ENCODE data around the gene MRPL9.
"Not testable (repeated sequence)": the region's sequence is repeated elsewhere in the genome, so short reads cannot be mapped to it uniquely, and the experiment has no call there.

MRPL9 gene

GRCh38 chr1:151737479-151737878 lies 25.8 kb downstream of the MRPL9 start:
- no peaks in the 10 kb centered on the region for H3K79me2 ChIP-seq (ENCODE audit: low read length)
- H3K4me3 ChIP-seq (ENCODE audit: low read length), result no peak overlapping the region
- no peaks in the 10 kb centered on the region for H3K9me3 ChIP-seq (replicated peaks; ENCODE audit: insufficient read depth, low read length)
- no peaks in the 10 kb centered on the region for H4K20me1 ChIP-seq (ENCODE audit: insufficient read depth, low read length)
- DNase-seq, result no peak
- no peaks in the 10 kb centered on the region for H3K27me3 ChIP-seq (replicated peaks; ENCODE audit: insufficient read depth, low read length)
- no peak overlapping the region for H2AFZ ChIP-seq (ENCODE audit: low read length)
- TF ChIP-seq CTCF (IDR thresholded peaks at IDR 0.05; ENCODE audit: low read length), result no peak
- no peak for TF ChIP-seq EZH2 (optimal IDR thresholded peaks at IDR 0.05; ENCODE audit: low read depth, low read length)
- TF ChIP-seq EZH2phosphoT487 (IDR thresholded peaks at IDR 0.05; ENCODE audit: low read length), result no peak
- H3K4me1 ChIP-seq (ENCODE audit: low read length), result peaks cover 4% of the 10 kb centered on the region; the same call in 1 of the 2 replicates
- H3K27ac ChIP-seq (ENCODE audit: low read length), result no peak overlapping the region
- H3F3A ChIP-seq (ENCODE audit: insufficient read depth, low read length), result no peaks in the 10 kb centered on the region
- H3K36me3 ChIP-seq (replicated peaks; ENCODE audit: insufficient read depth, low read length), result no peaks in the 10 kb centered on the region
- no peak overlapping the region for H3K9ac ChIP-seq (ENCODE audit: low read length)
- no peak overlapping the region for H3K4me2 ChIP-seq (ENCODE audit: low read depth, low read length)
- H3K9me2 ChIP-seq (replicated peaks; ENCODE audit: insufficient read depth, low read length), result no peaks in the 10 kb centered on the region

GRCh38 chr1:151737026-151737425 lies 26.3 kb downstream of the MRPL9 start:
- Histone ChIP-seq H3K27ac (ENCODE audit: low read length) (no peak overlapping the region), H3K9me2 (replicated peaks; ENCODE audit: insufficient read depth, low read length) (no peaks in the 10 kb centered on the region), H3K4me2 (ENCODE audit: low read depth, low read length) (no peak overlapping the region), H3K27me3 (replicated peaks; ENCODE audit: insufficient read depth, low read length) (no peaks in the 10 kb centered on the region), H3K9me3 (replicated peaks; ENCODE audit: insufficient read depth, low read length) (no peaks in the 10 kb centered on the region), H3F3A (ENCODE audit: insufficient read depth, low read length) (no peaks in the 10 kb centered on the region), H4K20me1 (ENCODE audit: insufficient read depth, low read length) (no peaks in the 10 kb centered on the region), H3K4me1 (ENCODE audit: low read length) (peaks cover 4% of the 10 kb centered on the region; the same call in 1 of the 2 replicates), H3K4me3 (ENCODE audit: low read length) (no peak overlapping the region), H3K36me3 (replicated peaks; ENCODE audit: insufficient read depth, low read length) (no peaks in the 10 kb centered on the region), H2AFZ (ENCODE audit: low read length) (no peak overlapping the region), H3K9ac (ENCODE audit: low read length) (no peak overlapping the region), H3K79me2 (ENCODE audit: low read length) (no peaks in the 10 kb centered on the region)
- TF ChIP-seq EZH2phosphoT487 (IDR thresholded peaks at IDR 0.05; ENCODE audit: low read length), result no peak
- no peak for TF ChIP-seq EZH2 (optimal IDR thresholded peaks at IDR 0.05; ENCODE audit: low read depth, low read length)
- no peak for TF ChIP-seq CTCF (IDR thresholded peaks at IDR 0.05; ENCODE audit: low read length)
- no peak for DNase-seq

- not testable (repeated sequence) for H3K9me3 ChIP-seq (replicated peaks; ENCODE audit: insufficient read depth, low read length); H3K79me2 ChIP-seq (ENCODE audit: low read length); H3F3A ChIP-seq (ENCODE audit: insufficient read depth, low read length); H3K9ac ChIP-seq (ENCODE audit: low read length); H3K4me1 ChIP-seq (ENCODE audit: low read length); H3K27me3 ChIP-seq (replicated peaks; ENCODE audit: insufficient read depth, low read length); H3K4me3 ChIP-seq (ENCODE audit: low read length); H4K20me1 ChIP-seq (ENCODE audit: insufficient read depth, low read length); H3K36me3 ChIP-seq (replicated peaks; ENCODE audit: insufficient read depth, low read length); H3K9me2 ChIP-seq (replicated peaks; ENCODE audit: insufficient read depth, low read length); H3K4me2 ChIP-seq (ENCODE audit: low read depth, low read length); H2AFZ ChIP-seq (ENCODE audit: low read length); H3K27ac ChIP-seq (ENCODE audit: low read length); DNase-seq
These were observed 29.3 kb downstream of the MRPL9 start for GRCh38 chr1:151733995-151734394.

- Histone ChIP-seq H3F3A (ENCODE audit: insufficient read depth, low read length) (no peaks in the 10 kb centered on the region), H3K9ac (ENCODE audit: low read length) (no peak overlapping the region), H3K27me3 (replicated peaks; ENCODE audit: insufficient read depth, low read length) (peaks cover 11% of the 10 kb centered on the region), H3K4me2 (ENCODE audit: low read depth, low read length) (no peak overlapping the region), H3K4me3 (ENCODE audit: low read length) (no peak overlapping the region), H2AFZ (ENCODE audit: low read length) (no peak overlapping the region), H3K4me1 (ENCODE audit: low read length) (no peaks in the 10 kb centered on the region), H3K27ac (ENCODE audit: low read length) (no peak overlapping the region), H3K9me3 (replicated peaks; ENCODE audit: insufficient read depth, low read length) (no peaks in the 10 kb centered on the region), H3K9me2 (replicated peaks; ENCODE audit: insufficient read depth, low read length) (no peaks in the 10 kb centered on the region), H3K79me2 (ENCODE audit: low read length) (no peaks in the 10 kb centered on the region), H3K36me3 (replicated peaks; ENCODE audit: insufficient read depth, low read length) (no peaks in the 10 kb centered on the region), H4K20me1 (ENCODE audit: insufficient read depth, low read length) (no peaks in the 10 kb centered on the region)
- DNase-seq, result no peak
- TF ChIP-seq EZH2 (optimal IDR thresholded peaks at IDR 0.05; ENCODE audit: low read depth, low read length), result no peak
These were observed 30.2 kb downstream of the MRPL9 start for GRCh38 chr1:151733126-151733525.
